Kidney epithelial cell (primary cell): Measurements from ENCODE around the gene EN2. TPM values are rescaled to one million over a fixed set of nuclear protein-coding genes. Genes with fewer than 3 reads are reported as not detected.

Experiments used
- DNase-seq: peaks from one replicate; pipeline ENCODE4 v3.0.0-alpha.2; 2010; ENCODE audit warnings: low read depth
- H3K27me3 ChIP-seq: 2 replicates; pipeline ENCODE4 v1.6.0; 2011; ENCODE audit warnings: low read length; ENCODE audit not compliant: control insufficient read depth, insufficient read depth
- H3K36me3 ChIP-seq: 2 replicates; pipeline ENCODE4 v1.5.1; 2011; ENCODE audit warnings: low read length; ENCODE audit not compliant: control insufficient read depth, insufficient read depth
- H3K4me3 ChIP-seq: 2 replicates; pipeline ENCODE4 v1.5.1; 2011; ENCODE audit warnings: low read depth, mild to moderate bottlenecking, control low read depth, low read length
- CTCF ChIP-seq: IDR thresholded peaks from 2 replicates; pipeline ENCODE4 v1.5.1; 2011; ENCODE audit warnings: mild to moderate bottlenecking, moderate library complexity, low read length, control low read depth, inconsistent platforms; ENCODE audit not compliant: insufficient read depth, poor library complexity, severe bottlenecking
- total RNA-seq: library from RNA; depleted of rRNA; stranded (reverse); fragments of >200 nt; gene quantifications from 2 replicates; pipeline ENCODE4 v1.2.3, GENCODE V29; 2015

Gene EN2
- total RNA-seq, 1 donor from 2014 or later = 0.17 TPM

- no peaks in the 10 kb centered on the region for H3K36me3 ChIP-seq
- no peak overlapping the region for H3K4me3 ChIP-seq
- no peak for TF ChIP-seq CTCF
- H3K27me3 ChIP-seq = peaks cover 48% of the 10 kb centered on the region
- DNase-seq = no peak
Observed at GRCh38 chr7:155447603-155448002, 10.3 kb upstream of the EN2 start.

GRCh38 chr7:155448632-155449007 is 9.3 kb upstream of the EN2 start:
- Histone ChIP-seq H3K36me3 (no peaks in the 10 kb centered on the region), H3K27me3 (peaks cover 58% of the 10 kb centered on the region), H3K4me3 (no peak overlapping the region)
- no peak for TF ChIP-seq CTCF
- DNase-seq = no peak

- Histone ChIP-seq H3K27me3 (peaks cover 65% of the 10 kb centered on the region), H3K4me3 (no peak overlapping the region), H3K36me3 (no peaks in the 10 kb centered on the region)
- no peak for DNase-seq
- TF ChIP-seq CTCF = no peak
Observed at GRCh38 chr7:155449008-155449868, 8.7 kb upstream of the EN2 start.

GRCh38 chr7:155449869-155450557 is 7.9 kb upstream of the EN2 start:
- no peaks in the 10 kb centered on the region for H3K36me3 ChIP-seq
- H3K4me3 ChIP-seq = no peak overlapping the region
- H3K27me3 ChIP-seq = peaks cover 72% of the 10 kb centered on the region
- TF ChIP-seq CTCF = no peak
- no peak for DNase-seq

GRCh38 chr7:155450558-155450969 is 7.4 kb upstream of the EN2 start:
- TF ChIP-seq CTCF = no peak
- H3K27me3 ChIP-seq = peaks cover 78% of the 10 kb centered on the region
- H3K4me3 ChIP-seq = no peak overlapping the region
- DNase-seq = no peak
- H3K36me3 ChIP-seq = no peaks in the 10 kb centered on the region
